H1 (cell line): ENCODE results near the gene AKR1D1. TPM values are rescaled to one million over a fixed set of nuclear protein-coding genes. Genes with fewer than 3 reads are reported as not detected.

ENCODE experiments used
- CBX8 ChIP-seq: fragments of 300-800, 300-1000 bp; sonication (generic); IDR thresholded peaks from 2 replicates; pipeline ENCODE4 v1.7.1; 2016; ENCODE audit warnings: low read depth, low read length, borderline replicate concordance
- HDAC6 ChIP-seq: IDR thresholded peaks from one replicate; pipeline ENCODE4 v1.7.1; 2012; ENCODE audit warnings: low read depth, mild to moderate bottlenecking, inconsistent platforms, low read length, moderate library complexity
- polyA plus RNA-seq, 7 experiments: library from polyadenylated mRNA; depleted of rRNA in 3 of 7; stranded (reverse) in 5 of 7; unstranded in 2 of 7; fragments of >200 nt in 5 of 7; fragments of 200-250 nt in 2 of 7; gene quantifications; 1 replicate in 5 of 7; 2 replicates in 1 of 7; 4 replicates in 1 of 7; pipeline versions ENCODE4 v1.2.1 to v1.2.3, GENCODE V29; 2011 to 2013; ENCODE audit warnings: missing spikeins in 2 of 7, mixed read lengths in 2 of 7
- total RNA-seq: library from RNA; stranded (reverse); fragmentation: NEBNext Ultra II Directional; extraction: Animal tissue kit (Norgen Biotek cat#: 25700); gene quantifications from 2 replicates; pipeline ENCODE4 v1.2.1, GENCODE V29; 2021

The AKR1D1 gene
- total and polyA plus RNA-seq, 2 of the 8 experiments (the other 6 are each of a cell fraction or from before 2014, with no cell fraction given) = not detected

DNA sequence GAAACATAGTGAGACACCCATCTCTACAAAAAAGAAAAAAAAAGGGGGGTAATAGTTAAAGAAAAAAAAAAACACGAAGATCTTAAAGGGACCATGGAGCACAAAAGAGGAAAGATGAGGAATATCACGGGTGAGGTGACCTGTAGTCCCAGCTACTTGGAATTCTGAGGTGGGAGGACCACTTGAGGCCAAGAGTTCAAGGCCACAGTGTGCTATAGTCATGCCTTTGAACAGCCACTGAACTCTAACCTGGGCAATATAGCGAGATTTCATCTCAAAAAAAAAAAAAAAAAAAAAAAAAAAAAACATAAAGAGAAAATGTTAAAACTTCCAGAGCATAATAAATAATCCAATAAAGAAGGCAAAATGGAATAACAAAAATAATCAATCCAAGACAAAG lies 23.6 kb downstream of the AKR1D1 start (continued):
- TF ChIP-seq HDAC6 = no peak
- no peak for TF ChIP-seq CBX8
